Tibial artery (tissue), 4 donors: Measurements from ENCODE around the gene ITGBL1.

Source experiments
- DNase-seq, 2 donors: peaks; one replicate each; pipeline ENCODE4 v3.0.0-alpha.2; 2019
- H3K27ac ChIP-seq, 2 donors: fragments of 200-600 bp; sonication (generic) in 1 of 2; 1 replicate in 1 of 2; 2 replicates in 1 of 2; pipeline ENCODE4 v1.5.1; 2018 to 2019; ENCODE audit warnings: mild to moderate bottlenecking in 1 of 2
- H3K27me3 ChIP-seq, 2 donors: fragments of 200-600 bp; sonication (generic) in 1 of 2; one replicate each; pipeline versions ENCODE4 v1.5.1 to v1.6.0; 2016 to 2019
- H3K36me3 ChIP-seq, 3 donors: fragments of 200-600 bp; sonication (generic) in 2 of 3; one replicate each; pipeline ENCODE4 v1.5.1; 2016 to 2019; ENCODE audit warnings: mild to moderate bottlenecking in 2 of 3
- H3K4me1 ChIP-seq, 4 donors: fragments of 200-600 bp; sonication (generic) in 2 of 4; 1 replicate in 3 of 4; 2 replicates in 1 of 4; pipeline ENCODE4 v1.5.1; 2016 to 2019
- H3K4me3 ChIP-seq, 2 donors: fragments of 200-600 bp; sonication (generic) in 1 of 2; 1 replicate in 1 of 2; 2 replicates in 1 of 2; pipeline ENCODE4 v1.5.1; 2018 to 2019; ENCODE audit warnings: mild to moderate bottlenecking in 2 of 2
- H3K9me3 ChIP-seq, 3 donors: fragments of 200-600 bp; sonication (generic) in 1 of 3; one replicate each; pipeline ENCODE4 v1.5.1; 2016 to 2019
- CTCF ChIP-seq, 2 experiments: fragments of 200-600 bp in 1 of 2; fragments of 450-650 bp in 1 of 2; IDR thresholded peaks; one replicate each; pipeline ENCODE4 v1.5.1; 2017 to 2019; ENCODE audit warnings: antibody characterized with exemption in 2 of 2, mild to moderate bottlenecking in 1 of 2, moderate library complexity in 1 of 2
- intact Hi-C: fragments of 100-400 bp; cut with DNase I; formaldehyde crosslinking; loops from one replicate; pipeline ENCODE4 v1.15.0; 2023; ENCODE audit warnings: low total_unique reads

Gene ITGBL1

GRCh38 chr13:101621099-101621498 lies 168.6 kb downstream of the ITGBL1 start:
- DNase-seq, result no peak
- intact Hi-C loops, result no loop called here
- TF ChIP-seq CTCF (IDR thresholded peaks at IDR 0.05), result no peak
- Histone ChIP-seq H3K9me3 (no peaks in the 10 kb centered on the region), H3K4me1 (peaks cover 0 to 22% (median 3%) of the 10 kb centered on the region in 4 donors), H3K4me3 (no peak overlapping the region), H3K27ac (peak overlapping the region in 1 of 2 donors; percentile 19), H3K36me3 (no peaks in the 10 kb centered on the region), H3K27me3 (no peaks in the 10 kb centered on the region)

- Histone ChIP-seq H3K9me3 (no peaks in the 10 kb centered on the region), H3K36me3 (no peaks in the 10 kb centered on the region), H3K4me3 (peak overlapping the region in 1 of 2 donors; percentile 16), H3K27me3 (no peaks in the 10 kb centered on the region), H3K27ac (peak overlapping the region; percentile 60 to 62), H3K4me1 (peaks cover 0 to 26% (median 3%) of the 10 kb centered on the region in 4 donors)
- intact Hi-C loops, result no loop called here
- no peak for TF ChIP-seq CTCF (IDR thresholded peaks at IDR 0.05)
- DNase-seq, result no peak
Measured at GRCh38 chr13:101623470-101624209, 171.2 kb downstream of the ITGBL1 start.

GRCh38 chr13:101624210-101624922 lies 171.9 kb downstream of the ITGBL1 start:
- intact Hi-C loops, result no loop called here
- H3K9me3 ChIP-seq, result no peaks in the 10 kb centered on the region
- TF ChIP-seq CTCF (IDR thresholded peaks at IDR 0.05), result no peak
- no peak for DNase-seq
- H3K27ac ChIP-seq, result peak overlapping the region; percentile 60 to 62
- no peaks in the 10 kb centered on the region for H3K36me3 ChIP-seq
- H3K4me1 ChIP-seq, result peaks cover 0 to 26% (median 3%) of the 10 kb centered on the region in 4 donors
- peak overlapping the region in 1 of 2 donors; percentile 16 for H3K4me3 ChIP-seq
- H3K27me3 ChIP-seq, result no peaks in the 10 kb centered on the region

- intact Hi-C loops, result no loop called here
- peaks cover 0 to 26% (median 3%) of the 10 kb centered on the region in 4 donors for H3K4me1 ChIP-seq
- H3K27ac ChIP-seq, result peak overlapping the region; percentile 8 to 62
- no peaks in the 10 kb centered on the region for H3K27me3 ChIP-seq
- no peak for DNase-seq
- H3K4me3 ChIP-seq, result no peak overlapping the region
- TF ChIP-seq CTCF (IDR thresholded peaks at IDR 0.05), result no peak
- H3K36me3 ChIP-seq, result no peaks in the 10 kb centered on the region
- no peaks in the 10 kb centered on the region for H3K9me3 ChIP-seq
Measured at GRCh38 chr13:101624981-101625380, 172.5 kb downstream of the ITGBL1 start.

GRCh38 chr13:101626925-101627555 lies 174.6 kb downstream of the ITGBL1 start:
- intact Hi-C loops, result no loop called here
- peak overlapping the region; percentile 66 to 68 for H3K27ac ChIP-seq
- H3K4me1 ChIP-seq, result peaks cover 0 to 26% (median 2%) of the 10 kb centered on the region in 4 donors
- TF ChIP-seq CTCF (IDR thresholded peaks at IDR 0.05), result no peak
- H3K9me3 ChIP-seq, result no peaks in the 10 kb centered on the region
- no peak for DNase-seq
- no peaks in the 10 kb centered on the region for H3K27me3 ChIP-seq
- H3K36me3 ChIP-seq, result no peaks in the 10 kb centered on the region
- peak overlapping the region; percentile 40 to 45 for H3K4me3 ChIP-seq
